ENCODE measurements around the gene ZSWIM5. TPM values are rescaled to one million over a fixed set of nuclear protein-coding genes. Genes with fewer than 3 reads are reported as not detected.
"Not testable (repeated sequence)": the region's sequence is repeated elsewhere in the genome, so short reads cannot be mapped to it uniquely, and the experiment has no call there.

Gene ZSWIM5
- total RNA-seq, 1 donor from 2014 or later, result 2.7 TPM

DNA sequence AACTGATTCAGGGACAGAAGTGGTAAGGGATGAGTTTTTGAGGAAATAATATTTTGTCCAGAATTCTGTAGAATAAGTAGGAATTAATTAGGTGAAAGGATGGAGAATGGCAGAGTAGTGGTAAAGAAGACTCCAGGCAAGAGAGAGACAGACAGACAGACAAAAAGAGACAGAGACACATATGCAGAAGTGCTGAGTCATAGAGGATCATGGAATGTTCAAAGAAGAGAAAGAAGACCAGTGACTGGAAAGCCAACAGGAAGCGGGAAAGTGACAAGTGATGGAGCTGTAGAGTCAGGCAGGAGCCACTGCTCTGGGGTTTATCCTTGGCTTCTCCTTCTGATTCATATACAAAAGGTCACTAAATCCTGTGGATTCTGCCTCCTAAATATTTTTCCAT lies 108.5 kb downstream of the ZSWIM5 start:
- Histone ChIP-seq H3K4me1 (no peaks in the 10 kb centered on the region), H3K27ac (no peak overlapping the region), H3K36me3 (no peaks in the 10 kb centered on the region), H3K9me3 (no peaks in the 10 kb centered on the region), H3K4me3 (no peak overlapping the region), H3K27me3 (no peaks in the 10 kb centered on the region)
- intact Hi-C loops (cut with DNase I), result no loop called here
- TF ChIP-seq, protein P1, sequence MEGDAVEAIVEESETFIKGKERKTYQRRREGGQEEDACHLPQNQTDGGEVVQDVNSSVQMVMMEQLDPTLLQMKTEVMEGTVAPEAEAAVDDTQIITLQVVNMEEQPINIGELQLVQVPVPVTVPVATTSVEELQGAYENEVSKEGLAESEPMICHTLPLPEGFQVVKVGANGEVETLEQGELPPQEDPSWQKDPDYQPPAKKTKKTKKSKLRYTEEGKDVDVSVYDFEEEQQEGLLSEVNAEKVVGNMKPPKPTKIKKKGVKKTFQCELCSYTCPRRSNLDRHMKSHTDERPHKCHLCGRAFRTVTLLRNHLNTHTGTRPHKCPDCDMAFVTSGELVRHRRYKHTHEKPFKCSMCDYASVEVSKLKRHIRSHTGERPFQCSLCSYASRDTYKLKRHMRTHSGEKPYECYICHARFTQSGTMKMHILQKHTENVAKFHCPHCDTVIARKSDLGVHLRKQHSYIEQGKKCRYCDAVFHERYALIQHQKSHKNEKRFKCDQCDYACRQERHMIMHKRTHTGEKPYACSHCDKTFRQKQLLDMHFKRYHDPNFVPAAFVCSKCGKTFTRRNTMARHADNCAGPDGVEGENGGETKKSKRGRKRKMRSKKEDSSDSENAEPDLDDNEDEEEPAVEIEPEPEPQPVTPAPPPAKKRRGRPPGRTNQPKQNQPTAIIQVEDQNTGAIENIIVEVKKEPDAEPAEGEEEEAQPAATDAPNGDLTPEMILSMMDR (IDR thresholded peaks at IDR 0.05), result no peak
- TF ChIP-seq POLR2A (IDR thresholded peaks at IDR 0.05) (no peak), POLR2AphosphoS5 (IDR thresholded peaks at IDR 0.05; ENCODE audit: insufficient read depth in 1 of 2, low read depth in 1 of 2) (no peak)
- no peak for DNase-seq (ENCODE audit: extremely low spot score in 2 of 2)

DNA sequence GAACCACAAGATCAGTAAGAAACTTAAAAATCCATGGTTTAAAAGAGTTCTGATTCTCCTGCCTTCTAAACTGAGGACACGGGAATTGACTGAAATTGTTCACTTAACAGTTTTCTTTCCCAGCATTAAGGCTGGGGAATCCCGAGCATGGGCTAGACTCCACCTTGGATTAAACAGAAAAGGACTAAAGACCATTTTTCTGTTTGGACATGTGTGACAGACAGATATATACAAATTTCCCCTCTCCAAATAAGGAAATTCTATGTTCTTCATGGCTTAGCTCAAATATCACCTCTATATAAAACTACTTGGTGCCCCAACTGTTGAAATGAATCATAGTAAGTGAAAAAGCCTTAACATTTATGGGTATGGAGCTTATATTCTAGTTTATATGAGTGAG lies 109.3 kb downstream of the ZSWIM5 start:
- Histone ChIP-seq H3K27me3 (no peaks in the 10 kb centered on the region), H3K4me3 (no peak overlapping the region), H3K27ac (no peak overlapping the region), H3K9me3 (no peaks in the 10 kb centered on the region), H3K4me1 (no peaks in the 10 kb centered on the region), H3K36me3 (no peaks in the 10 kb centered on the region)
- DNase-seq (ENCODE audit: extremely low spot score in 2 of 2), result no peak
- TF ChIP-seq POLR2AphosphoS5 (IDR thresholded peaks at IDR 0.05; ENCODE audit: insufficient read depth in 1 of 2, low read depth in 1 of 2) (no peak), POLR2A (IDR thresholded peaks at IDR 0.05) (no peak)
- TF ChIP-seq, protein P1 (IDR thresholded peaks at IDR 0.05), result no peak
- intact Hi-C loops (cut with DNase I), result no loop called here

DNA sequence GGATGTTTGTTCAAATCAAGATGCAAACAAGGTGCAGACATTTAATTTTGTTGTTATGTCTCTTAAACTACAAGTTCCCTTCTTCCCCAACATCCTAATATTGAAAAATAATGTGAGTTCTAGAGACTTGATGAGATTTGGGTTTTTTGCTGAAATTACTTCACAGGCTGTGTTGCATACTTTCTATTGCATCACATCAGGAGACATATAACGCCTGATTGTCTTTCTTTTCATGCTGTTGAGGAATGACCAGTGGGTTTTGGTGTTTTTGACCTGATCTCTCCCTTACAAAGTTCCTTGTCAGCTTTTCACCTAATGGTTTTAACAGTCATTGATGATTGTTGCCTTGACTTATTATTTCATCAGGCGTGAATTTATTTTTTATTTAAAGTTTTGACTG lies 111.0 kb downstream of the ZSWIM5 start:
- no peak for DNase-seq (ENCODE audit: extremely low spot score in 2 of 2)
- H3K27me3 ChIP-seq, result no peaks in the 10 kb centered on the region
- no peak overlapping the region for H3K27ac ChIP-seq
- H3K36me3 ChIP-seq, result no peaks in the 10 kb centered on the region
- TF ChIP-seq POLR2A (IDR thresholded peaks at IDR 0.05), result no peak
- TF ChIP-seq, protein P1 (IDR thresholded peaks at IDR 0.05), result no peak
- no peaks in the 10 kb centered on the region for H3K4me1 ChIP-seq
- H3K4me3 ChIP-seq, result no peak overlapping the region
- H3K9me3 ChIP-seq, result no peaks in the 10 kb centered on the region
- intact Hi-C loops (cut with DNase I), result no loop called here

DNA sequence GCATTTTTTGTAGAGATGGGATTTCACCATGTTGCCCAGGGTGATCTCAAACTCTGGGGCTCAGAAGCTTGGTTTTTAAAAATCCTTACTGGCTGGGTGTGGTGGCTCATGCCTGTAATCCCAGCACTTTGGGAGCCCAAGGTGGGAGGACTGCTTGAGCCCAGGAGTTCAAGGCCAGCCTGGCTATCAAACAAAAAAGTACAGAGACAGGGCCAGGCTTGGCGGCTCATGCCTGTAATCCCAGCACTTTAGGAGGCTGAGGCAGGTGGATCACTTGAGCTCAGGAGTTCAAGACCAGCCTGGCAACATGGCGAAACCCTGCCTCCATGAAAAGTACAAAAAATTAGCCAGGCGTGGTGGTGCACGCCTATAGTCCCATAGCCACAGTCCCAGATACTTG lies 112.0 kb downstream of the ZSWIM5 start:
- H3K9me3 ChIP-seq; H3K27me3 ChIP-seq; H3K4me1 ChIP-seq; H3K27ac ChIP-seq; DNase-seq (ENCODE audit: extremely low spot score in 2 of 2); intact Hi-C loops (cut with DNase I); H3K4me3 ChIP-seq; H3K36me3 ChIP-seq: not testable (repeated sequence)

DNA sequence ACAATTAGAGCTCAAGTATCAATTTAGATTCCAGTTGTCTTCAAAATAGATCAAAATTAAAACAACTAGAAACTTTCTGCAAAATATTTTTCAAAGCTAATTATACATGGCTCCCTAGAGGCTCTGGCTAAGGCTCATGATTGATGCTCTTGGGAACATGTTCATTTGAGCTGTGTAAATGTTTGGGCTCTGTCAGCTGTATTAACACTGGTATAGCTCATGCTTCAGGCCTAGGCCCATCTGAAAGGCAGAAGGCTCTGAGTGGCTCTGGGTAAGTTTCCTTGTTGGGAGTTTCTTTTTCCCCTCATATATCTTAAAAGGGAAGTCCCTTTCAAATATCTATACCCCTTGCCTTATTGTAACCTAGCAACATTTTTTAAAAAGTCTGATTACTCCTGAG lies 113.1 kb downstream of the ZSWIM5 start:
- DNase-seq (ENCODE audit: extremely low spot score in 2 of 2), result no peak
- Histone ChIP-seq H3K4me1 (no peaks in the 10 kb centered on the region), H3K9me3 (no peaks in the 10 kb centered on the region), H3K27me3 (no peaks in the 10 kb centered on the region), H3K27ac (no peak overlapping the region), H3K36me3 (no peaks in the 10 kb centered on the region), H3K4me3 (no peak overlapping the region)
- intact Hi-C loops (cut with DNase I), result no loop called here
- TF ChIP-seq, protein P1 (IDR thresholded peaks at IDR 0.05), result no peak
- TF ChIP-seq POLR2AphosphoS5 (IDR thresholded peaks at IDR 0.05; ENCODE audit: insufficient read depth in 1 of 2, low read depth in 1 of 2) (no peak), POLR2A (IDR thresholded peaks at IDR 0.05) (no peak)

DNA sequence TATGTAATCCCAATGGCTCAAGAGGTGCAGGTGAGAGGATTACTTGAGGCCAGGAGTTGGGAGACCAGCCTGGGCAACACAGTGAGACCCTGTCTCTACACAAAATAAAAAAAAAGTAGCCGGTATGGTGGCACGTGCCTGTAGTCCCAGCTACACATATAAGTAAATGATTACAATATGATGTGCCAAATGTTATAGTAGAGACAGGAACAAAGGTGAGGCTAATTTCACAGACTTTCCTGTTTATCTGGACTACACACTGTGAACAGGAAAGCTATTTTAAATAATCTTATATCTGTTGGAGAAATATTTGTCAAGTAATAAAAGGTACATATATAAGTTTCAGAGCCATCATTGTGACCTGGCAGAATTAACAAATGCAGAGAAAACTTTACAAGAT lies 116.7 kb downstream of the ZSWIM5 start:
- H3K36me3 ChIP-seq, result no peaks in the 10 kb centered on the region
- no peak for DNase-seq (ENCODE audit: extremely low spot score in 2 of 2)
- H3K27ac ChIP-seq, result no peak overlapping the region
- no peak for TF ChIP-seq POLR2A (IDR thresholded peaks at IDR 0.05)
- no peak for TF ChIP-seq POLR2AphosphoS5 (IDR thresholded peaks at IDR 0.05; ENCODE audit: insufficient read depth in 1 of 2, low read depth in 1 of 2)
- TF ChIP-seq, protein P1 (IDR thresholded peaks at IDR 0.05), result no peak
- intact Hi-C loops (cut with DNase I), result no loop called here
- H3K4me1 ChIP-seq, result no peaks in the 10 kb centered on the region
- no peak overlapping the region for H3K4me3 ChIP-seq
- no peaks in the 10 kb centered on the region for H3K27me3 ChIP-seq
- H3K9me3 ChIP-seq, result no peaks in the 10 kb centered on the region
